ENCODE measurements around the gene COA8. TPM values are rescaled to one million over a fixed set of nuclear protein-coding genes. Genes with fewer than 3 reads are reported as not detected.

Gene COA8

DNA sequence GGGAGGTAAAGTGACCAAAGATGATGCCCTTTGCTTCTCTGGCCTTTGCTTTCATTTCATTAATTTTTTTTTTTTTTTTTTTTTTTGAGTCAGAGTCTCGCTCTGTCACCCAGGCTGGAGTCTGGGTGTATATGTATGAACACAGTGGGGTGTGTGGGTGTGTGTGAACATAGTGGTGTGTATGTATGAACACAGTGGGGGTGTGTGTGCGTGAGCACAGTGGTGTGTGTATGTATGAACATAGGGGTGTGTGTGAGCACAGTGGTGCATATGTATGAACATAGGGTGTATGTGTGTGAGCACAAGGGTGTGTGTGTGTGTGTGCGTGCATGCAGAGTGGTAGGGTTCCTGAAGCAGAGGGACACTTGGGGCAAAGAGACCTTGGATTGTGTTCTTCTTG, 75.8 kb downstream of the COA8 start:
- Histone ChIP-seq H3K4me2 (ENCODE audit: low read length) (no peak overlapping the region), H3K4me1 (ENCODE audit: control insufficient read depth, insufficient read depth, low read length) (peaks cover 28% of the 10 kb centered on the region), H3K27me3 (ENCODE audit: control insufficient read depth, insufficient read depth, low read length) (no peaks in the 10 kb centered on the region), H3K4me3 (ENCODE audit: low read length) (no peak overlapping the region), H3K9ac (ENCODE audit: low read depth, low read length) (no peak overlapping the region), H3K9me3 (replicated peaks; ENCODE audit: low read length) (no peaks in the 10 kb centered on the region), H3K36me3 (ENCODE audit: insufficient read depth, low read length) (peaks cover 8% of the 10 kb centered on the region)

Small RNA genes within 50 kb of the gene (small RNA-seq; reads per million reads assigned to genes)
- not detected for gene RNU4-68P
- gene RNU7-160P: not detected

Data from skeletal muscle satellite cell (primary cell).